Stimulated activated effector memory CD8-positive, alpha-beta T cell treated with anti-CD3 and anti-CD28 coated beads, Interleukin-12 subunit alpha, Interleukin-12 subunit beta, amount 100 ng/mL, for 72 hours (primary cell): Measurements from ENCODE around the gene RAB6B.
A peak's percentile ranks its signal among the peaks of the same experiment; 100 is the strongest.

ENCODE experiments used
- ATAC-seq: fragments of 150-1000 bp; cut with Tn5 transposase; 2 replicates; pipeline ENCODE4 v1.10.0; 2021
- DNase-seq, 2 donors: peaks; one replicate each; pipeline ENCODE4 v3.0.0; 2021 to 2022; ENCODE audit warnings: low spot score in 2 of 2
- H3K27ac Mint-ChIP-seq: one replicate; pipeline ENCODE4 v1.8.0; 2022; ENCODE audit warnings: mild to moderate bottlenecking, mixed read lengths
- H3K36me3 Mint-ChIP-seq: one replicate; pipeline ENCODE4 v1.8.0; 2022; ENCODE audit warnings: mild to moderate bottlenecking, mixed read lengths
- H3K4me1 Mint-ChIP-seq: one replicate; pipeline ENCODE4 v1.8.0; 2022; ENCODE audit warnings: mixed read lengths
- H3K4me3 Mint-ChIP-seq: one replicate; pipeline ENCODE4 v1.8.0; 2022; ENCODE audit warnings: mild to moderate bottlenecking, mixed read lengths
- H3K9me3 Mint-ChIP-seq: one replicate; pipeline ENCODE4 v1.8.0; 2022; ENCODE audit warnings: mixed read lengths

The RAB6B gene

DNA sequence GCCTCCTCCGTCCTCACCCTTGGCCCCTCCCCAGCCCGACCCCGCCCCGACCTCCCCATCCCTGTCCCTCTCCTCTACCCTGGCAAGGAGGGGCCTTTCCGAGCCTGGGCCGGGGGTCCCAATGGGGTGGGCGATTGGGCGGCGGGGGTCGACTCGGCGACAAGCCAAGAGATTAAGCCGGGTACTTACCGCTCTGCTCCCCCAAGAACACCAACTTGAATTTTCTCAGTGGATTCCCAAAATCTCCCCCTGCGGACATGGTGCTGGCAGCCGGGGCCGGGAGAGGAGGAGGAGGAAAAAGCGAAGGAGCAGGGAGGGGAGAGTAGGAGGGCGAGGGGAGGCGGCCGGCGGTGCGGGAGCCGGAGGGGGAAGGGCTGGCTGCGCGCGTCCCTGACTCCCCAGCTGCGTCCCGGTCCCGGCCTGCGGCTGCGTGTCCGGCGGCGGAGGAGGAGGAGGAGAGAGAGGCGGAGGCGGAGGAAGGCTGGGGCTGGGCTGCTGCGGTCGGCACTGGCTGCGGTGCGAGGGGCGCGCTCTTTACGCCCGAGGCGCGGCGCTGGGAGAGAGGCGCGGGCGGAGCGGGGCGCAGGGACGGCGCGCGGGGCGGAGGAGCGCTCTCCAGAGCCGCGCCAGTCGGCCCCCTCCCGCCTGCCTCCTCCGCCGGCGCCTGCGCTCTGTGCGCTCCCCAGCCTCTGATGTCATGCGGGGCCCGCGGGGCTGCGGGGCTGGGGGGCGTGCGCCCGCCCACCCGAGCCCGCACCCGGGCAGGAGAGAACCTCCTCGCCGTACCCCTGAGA, at the start of gene RAB6B:
RAB6B (minus strand) TSS at position 675 of the 794 bp plus-strand sequence; CDS start at position 259, 416 bp downstream.
- H3K9me3 Mint-ChIP-seq: no peaks in the 10 kb centered on the region
- H3K4me3 Mint-ChIP-seq: peak within 1 kb of the TSS; percentile 74
- ATAC-seq (peak; percentile 85), DNase-seq (no peak)
- no peaks in the 10 kb centered on the region for H3K36me3 Mint-ChIP-seq
- H3K4me1 Mint-ChIP-seq: peaks cover 24% of the 10 kb centered on the region
- peak within 1 kb of the TSS; percentile 77 for H3K27ac Mint-ChIP-seq

DNA sequence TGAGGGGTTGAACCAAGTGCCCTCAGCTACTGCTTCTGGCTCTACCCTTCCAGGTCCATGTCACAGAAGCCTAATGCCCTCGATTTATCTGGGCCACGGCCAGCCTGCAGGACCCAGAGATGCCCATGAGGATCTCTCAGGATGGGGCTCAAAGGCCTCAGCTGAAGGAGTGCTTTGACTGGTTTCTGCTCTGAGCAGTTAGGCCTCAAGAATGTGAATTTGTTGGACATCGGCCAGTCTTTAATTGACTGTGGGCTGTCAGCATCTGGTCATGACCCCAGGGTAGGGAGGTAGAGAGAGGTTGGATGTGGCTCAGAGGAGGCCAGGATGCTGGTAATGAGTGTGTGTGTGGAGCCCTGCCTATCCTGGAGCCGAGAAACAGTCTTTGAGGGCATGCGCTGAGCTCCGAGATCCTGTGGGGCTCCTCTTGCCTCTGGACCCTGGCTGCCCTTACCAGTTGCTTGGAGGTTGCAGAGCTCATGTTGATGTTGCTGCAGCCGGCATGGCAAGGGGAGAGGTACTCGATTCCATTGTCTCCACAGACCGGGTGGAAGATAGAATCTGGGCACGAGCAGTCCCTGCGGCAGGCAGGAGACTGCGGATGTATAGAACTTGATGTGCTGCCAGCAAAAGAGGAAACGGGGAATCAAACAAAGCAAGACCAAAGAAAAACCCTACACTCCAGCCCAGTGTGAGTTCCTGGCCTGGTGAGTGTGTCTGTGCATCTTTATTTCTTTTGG, 49.1 kb upstream of the RAB6B start:
- no peak for ATAC-seq
- H3K36me3 Mint-ChIP-seq: no peaks in the 10 kb centered on the region
- H3K27ac Mint-ChIP-seq: no peak overlapping the region
- H3K4me3 Mint-ChIP-seq: no peak overlapping the region
- peaks cover 16% of the 10 kb centered on the region for H3K4me1 Mint-ChIP-seq
- DNase-seq: no peak
- H3K9me3 Mint-ChIP-seq: no peaks in the 10 kb centered on the region

- ATAC-seq (no peak), DNase-seq (no peak)
- Mint-ChIP-seq H3K4me1 (peaks cover 16% of the 10 kb centered on the region), H3K9me3 (no peaks in the 10 kb centered on the region), H3K4me3 (no peak overlapping the region), H3K36me3 (no peaks in the 10 kb centered on the region), H3K27ac (no peak overlapping the region)
Observed at GRCh38 chr3:133944181-133944580, 48.5 kb upstream of the RAB6B start.

DNA sequence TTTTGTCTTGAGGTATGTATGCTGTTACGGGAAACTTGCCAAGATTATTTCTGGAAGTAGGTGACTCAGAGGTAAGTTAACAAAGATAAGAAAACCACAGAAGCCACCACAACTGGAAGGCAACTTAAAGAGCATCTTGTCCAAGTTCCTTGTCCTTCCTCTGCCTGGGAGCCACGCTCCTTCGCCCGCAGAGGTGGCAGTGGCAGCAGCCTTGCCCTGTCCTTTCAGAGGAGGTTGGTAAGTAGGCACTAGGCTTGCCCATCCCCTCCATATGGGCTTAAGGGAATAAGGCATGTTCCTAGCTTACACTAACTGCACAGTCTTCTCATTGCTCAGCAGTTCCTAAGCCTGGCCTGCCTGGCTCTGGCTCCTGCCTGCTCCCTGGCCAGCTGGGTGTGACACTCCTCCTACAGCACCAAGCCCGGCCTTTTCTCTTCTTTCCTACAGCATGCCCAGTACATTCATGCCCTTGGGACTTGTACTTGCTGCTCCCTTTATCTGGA, 48.0 kb upstream of the RAB6B start:
- Mint-ChIP-seq H3K9me3 (no peaks in the 10 kb centered on the region), H3K27ac (no peak overlapping the region), H3K4me3 (no peak overlapping the region), H3K4me1 (peaks cover 16% of the 10 kb centered on the region), H3K36me3 (no peaks in the 10 kb centered on the region)
- ATAC-seq: no peak
- no peak for DNase-seq

- H3K4me3 Mint-ChIP-seq: no peak overlapping the region
- H3K9me3 Mint-ChIP-seq: no peaks in the 10 kb centered on the region
- no peaks in the 10 kb centered on the region for H3K36me3 Mint-ChIP-seq
- DNase-seq: no peak
- H3K4me1 Mint-ChIP-seq: peaks cover 16% of the 10 kb centered on the region
- H3K27ac Mint-ChIP-seq: peak overlapping the region; percentile 17
- ATAC-seq: no peak
Observed at GRCh38 chr3:133943031-133943535, 47.4 kb upstream of the RAB6B start.

- no peak for DNase-seq
- ATAC-seq: no peak
- no peak overlapping the region for H3K4me3 Mint-ChIP-seq
- H3K4me1 Mint-ChIP-seq: peaks cover 16% of the 10 kb centered on the region
- no peak overlapping the region for H3K27ac Mint-ChIP-seq
- no peaks in the 10 kb centered on the region for H3K9me3 Mint-ChIP-seq
- H3K36me3 Mint-ChIP-seq: no peaks in the 10 kb centered on the region
Observed at GRCh38 chr3:133941415-133941821, 45.7 kb upstream of the RAB6B start.

GRCh38 chr3:133940536-133940935, 44.9 kb upstream of the RAB6B start:
- no peaks in the 10 kb centered on the region for H3K36me3 Mint-ChIP-seq
- H3K9me3 Mint-ChIP-seq: no peaks in the 10 kb centered on the region
- DNase-seq (no peak), ATAC-seq (no peak)
- H3K27ac Mint-ChIP-seq: no peak overlapping the region
- H3K4me1 Mint-ChIP-seq: peaks cover 16% of the 10 kb centered on the region
- H3K4me3 Mint-ChIP-seq: no peak overlapping the region

- no peak overlapping the region for H3K4me3 Mint-ChIP-seq
- H3K9me3 Mint-ChIP-seq: no peaks in the 10 kb centered on the region
- ATAC-seq: no peak
Observed at GRCh38 chr3:133939463-133939835, 43.8 kb upstream of the RAB6B start.

DNA sequence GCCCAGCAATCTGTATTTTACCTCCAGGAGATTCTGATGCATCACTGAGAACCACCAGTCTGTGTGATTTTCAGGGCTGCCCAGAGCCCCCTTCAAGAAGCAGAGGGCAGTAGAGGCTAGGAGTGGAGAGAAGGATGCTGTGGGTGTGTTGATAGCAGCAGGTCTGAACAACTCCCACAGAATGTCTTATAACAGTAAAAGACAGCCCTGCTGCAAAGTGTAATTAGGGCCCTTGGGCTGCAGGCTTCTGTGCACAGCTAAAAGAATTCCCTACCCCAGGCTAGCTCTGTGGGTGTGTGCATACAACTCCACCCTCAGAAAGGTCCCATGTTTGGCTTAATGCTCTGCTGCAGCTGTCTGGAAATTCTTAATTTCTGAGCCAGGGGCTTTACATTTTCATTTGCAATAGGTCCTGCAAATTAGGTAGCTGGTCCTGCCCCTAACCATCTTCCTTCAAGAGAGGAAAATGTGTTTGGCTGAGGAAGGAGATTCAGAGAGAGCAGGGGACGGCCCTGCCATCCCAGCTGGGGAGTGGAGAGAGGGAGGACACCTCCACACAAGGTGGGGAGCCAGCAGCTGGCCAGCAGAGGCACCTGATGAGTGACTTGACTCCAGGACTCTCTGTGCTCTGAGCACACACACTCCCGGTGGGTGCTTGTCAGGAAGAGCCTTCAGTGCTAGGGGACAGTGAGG, 43.2 kb upstream of the RAB6B start:
- ATAC-seq: no peak
- no peak for DNase-seq
- H3K36me3 Mint-ChIP-seq: no peaks in the 10 kb centered on the region
- no peak overlapping the region for H3K4me3 Mint-ChIP-seq
- H3K9me3 Mint-ChIP-seq: no peaks in the 10 kb centered on the region
- no peak overlapping the region for H3K27ac Mint-ChIP-seq
- H3K4me1 Mint-ChIP-seq: peaks cover 13% of the 10 kb centered on the region

More at GRCh38 chr3:133939463-133939835, 43.8 kb upstream of the RAB6B start:
- H3K4me1 Mint-ChIP-seq: peaks cover 16% of the 10 kb centered on the region
- no peak for DNase-seq
- H3K36me3 Mint-ChIP-seq: no peaks in the 10 kb centered on the region
- no peak overlapping the region for H3K27ac Mint-ChIP-seq

DNA sequence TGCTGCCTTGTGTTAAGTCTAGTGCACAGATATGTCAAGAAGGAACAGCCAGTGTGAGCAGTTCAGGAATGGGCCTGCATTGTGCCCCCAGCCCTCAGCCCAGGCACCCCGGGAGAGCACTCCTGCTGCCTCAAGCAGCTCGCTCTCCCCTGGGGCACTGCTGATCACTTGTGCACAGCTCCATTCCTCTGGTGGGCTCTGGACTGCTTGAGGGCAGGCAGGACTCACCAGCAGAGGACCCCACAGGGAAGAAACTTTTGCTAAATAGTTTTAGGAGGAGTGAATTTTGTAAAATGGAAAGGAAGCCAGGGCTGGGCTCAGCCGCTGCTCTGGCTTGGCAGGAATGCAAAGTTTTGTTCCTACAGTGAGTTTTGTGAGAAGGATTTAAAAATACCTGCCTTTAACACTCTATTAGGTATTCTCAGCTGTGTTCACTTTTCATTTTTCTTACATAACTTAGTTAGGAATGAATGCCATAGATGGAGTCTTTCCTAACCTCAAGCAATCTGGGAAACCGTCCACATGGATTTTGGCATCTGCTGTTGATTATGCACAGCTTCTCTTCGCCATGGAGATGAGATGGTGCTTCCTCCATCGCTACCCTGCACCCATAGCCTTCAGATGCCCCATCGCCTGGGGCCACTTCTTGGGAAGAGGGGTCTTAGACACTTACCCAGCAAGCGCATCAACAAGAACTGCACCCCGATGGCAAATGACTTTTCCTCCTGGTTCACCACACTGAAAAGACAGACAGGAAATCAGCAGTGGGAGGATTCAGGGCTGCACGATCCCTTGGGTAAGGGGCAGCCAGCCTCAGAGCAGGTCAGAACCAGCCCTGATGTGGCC, 42.3 kb upstream of the RAB6B start:
- peaks cover 8% of the 10 kb centered on the region for H3K4me1 Mint-ChIP-seq

GRCh38 chr3:133937061-133937686, 41.5 kb upstream of the RAB6B start:
- peaks cover under 1% of the 10 kb centered on the region for H3K4me1 Mint-ChIP-seq
- no peak overlapping the region for H3K27ac Mint-ChIP-seq
- ATAC-seq: no peak
- H3K9me3 Mint-ChIP-seq: no peaks in the 10 kb centered on the region
- no peak overlapping the region for H3K4me3 Mint-ChIP-seq
- DNase-seq: peak in 1 of 2 donors; percentile 38
- H3K36me3 Mint-ChIP-seq: no peaks in the 10 kb centered on the region

More for the DNA sequence above, 42.3 kb upstream of the RAB6B start:
- no peaks in the 10 kb centered on the region for H3K9me3 Mint-ChIP-seq
- ATAC-seq: no peak
- no peak overlapping the region for H3K4me3 Mint-ChIP-seq
- H3K27ac Mint-ChIP-seq: no peak overlapping the region
- DNase-seq: no peak
- H3K36me3 Mint-ChIP-seq: no peaks in the 10 kb centered on the region

- Mint-ChIP-seq H3K4me1 (no peaks in the 10 kb centered on the region), H3K36me3 (no peaks in the 10 kb centered on the region), H3K9me3 (no peaks in the 10 kb centered on the region), H3K4me3 (no peak overlapping the region), H3K27ac (no peak overlapping the region)
- no peak for ATAC-seq
- DNase-seq: peak in 1 of 2 donors; percentile 34
Observed at GRCh38 chr3:133935843-133936769, 40.4 kb upstream of the RAB6B start.
